ENCODE data around the gene HCK.

Gene HCK

DNA sequence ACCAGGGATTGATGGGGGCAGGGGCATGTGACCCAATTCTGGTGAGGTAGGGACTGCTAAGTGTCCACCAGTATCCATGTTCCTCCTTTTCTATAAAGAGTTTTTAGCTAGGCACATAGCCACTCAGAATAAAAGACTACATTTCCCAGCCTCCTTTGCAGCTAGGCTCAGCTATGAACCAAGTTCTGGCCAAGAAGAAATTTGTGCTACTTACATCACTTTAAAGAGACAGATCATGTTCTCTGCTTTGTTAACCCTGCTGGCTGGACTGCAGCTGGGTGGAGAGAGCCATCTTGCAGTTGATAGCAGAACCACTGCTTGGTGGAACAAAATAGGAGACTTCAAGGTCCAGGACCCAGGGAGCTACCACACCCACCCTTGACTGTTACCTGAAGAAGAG, 47.1 kb upstream of the HCK start:
- H3K4me3 ChIP-seq (ENCODE audit: low read depth, low read length): no peak overlapping the region
- ChIA-PET CTCF (interaction anchor here (0.7 to 0.9 kb wide), 2 partner anchors 13 to 14 kb away, joined by 3 read pairs; no protein-coding TSS in a partner anchor), POLR2A (no interaction called here)
- peaks cover 8% of the 10 kb centered on the region for H3K4me1 ChIP-seq (ENCODE audit: control insufficient read depth, insufficient read depth, low read length)
- H3K9me3 ChIP-seq (ENCODE audit: control insufficient read depth, insufficient read depth, low read depth, low read length): no peaks in the 10 kb centered on the region
- no peaks in the 10 kb centered on the region for H3K36me3 ChIP-seq (ENCODE audit: control insufficient read depth in 2 of 2, insufficient read depth in 1 of 2, low read length in 2 of 2)
- H3K27ac ChIP-seq (ENCODE audit: extremely low read depth, low read depth, low read length): no peak overlapping the region
- TF ChIP-seq ZNF391 (tag by site-specific recombination; IDR thresholded peaks at IDR 0.05; ENCODE audit: borderline replicate concordance, low read depth): no peak
- TF ChIP-seq ZNF76 (tag by site-specific recombination; IDR thresholded peaks at IDR 0.05; ENCODE audit: borderline replicate concordance, low read depth): peak; percentile 15; the same call in 1 of the 2 replicates
- peak; percentile 83 for TF ChIP-seq ZBTB17 (tag by site-specific recombination; IDR thresholded peaks at IDR 0.05)
- TF ChIP-seq ZNF549 (tag by site-specific recombination; IDR thresholded peaks at IDR 0.05): no peak
- no peak for TF ChIP-seq WT1 (tag by site-specific recombination; IDR thresholded peaks at IDR 0.05)

DNA sequence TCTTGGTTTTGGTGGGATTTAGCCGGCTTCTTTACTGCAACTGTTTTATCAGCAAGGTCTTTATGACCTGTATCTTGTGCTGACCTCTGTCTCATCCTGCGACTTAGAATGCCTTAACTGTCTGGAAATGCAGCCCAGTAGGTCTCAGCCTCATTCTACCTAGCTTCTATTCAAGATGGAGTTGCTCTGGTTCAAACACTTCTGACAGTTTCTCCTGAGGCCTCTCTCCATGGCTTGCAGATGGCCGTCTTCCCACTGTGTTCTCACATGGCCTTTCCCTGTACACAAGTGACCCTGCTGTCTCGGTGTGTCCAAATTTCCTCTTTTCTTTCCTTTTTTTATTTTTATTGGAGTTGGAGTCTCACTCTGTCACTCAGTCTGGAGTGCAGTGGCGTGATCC, 46.0 kb upstream of the HCK start:
- Histone ChIP-seq H3K4me3 (ENCODE audit: low read depth, low read length) (no peak overlapping the region), H3K27ac (ENCODE audit: extremely low read depth, low read depth, low read length) (no peak overlapping the region), H3K4me1 (ENCODE audit: control insufficient read depth, insufficient read depth, low read length) (peaks cover 8% of the 10 kb centered on the region), H3K36me3 (ENCODE audit: control insufficient read depth in 2 of 2, insufficient read depth in 1 of 2, low read length in 2 of 2) (no peaks in the 10 kb centered on the region), H3K9me3 (ENCODE audit: control insufficient read depth, insufficient read depth, low read depth, low read length) (no peaks in the 10 kb centered on the region)
- ChIA-PET POLR2A (no interaction called here), CTCF (interaction anchor here (0.9 to 1.0 kb wide), 2 partner anchors 15 to 49 kb away, joined by 3 read pairs; no protein-coding TSS in a partner anchor)
- no peak for TF ChIP-seq ZNF433 (tag by site-specific recombination; IDR thresholded peaks at IDR 0.05; ENCODE audit: low read depth)
- no peak for TF ChIP-seq ZNF266 (tag by site-specific recombination; IDR thresholded peaks at IDR 0.05; ENCODE audit: low read depth)
- TF ChIP-seq, protein P1, sequence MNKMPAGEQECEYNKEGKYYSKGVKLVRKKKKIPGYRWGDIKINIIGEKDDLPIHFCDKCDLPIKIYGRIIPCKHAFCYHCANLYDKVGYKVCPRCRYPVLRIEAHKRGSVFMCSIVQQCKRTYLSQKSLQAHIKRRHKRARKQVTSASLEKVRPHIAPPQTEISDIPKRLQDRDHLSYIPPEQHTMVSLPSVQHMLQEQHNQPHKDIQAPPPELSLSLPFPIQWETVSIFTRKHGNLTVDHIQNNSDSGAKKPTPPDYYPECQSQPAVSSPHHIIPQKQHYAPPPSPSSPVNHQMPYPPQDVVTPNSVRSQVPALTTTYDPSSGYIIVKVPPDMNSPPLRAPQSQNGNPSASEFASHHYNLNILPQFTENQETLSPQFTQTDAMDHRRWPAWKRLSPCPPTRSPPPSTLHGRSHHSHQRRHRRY (tag by site-specific recombination; IDR thresholded peaks at IDR 0.05): no peak
- no peak for TF ChIP-seq ZNF214 (tag by site-specific recombination; IDR thresholded peaks at IDR 0.05; ENCODE audit: borderline replicate concordance)
- no peak for TF ChIP-seq ZNF423 (tag by site-specific recombination; IDR thresholded peaks at IDR 0.05)
- TF ChIP-seq ZNF843 (tag by site-specific recombination; IDR thresholded peaks at IDR 0.05): no peak
- no peak for TF ChIP-seq TCF7L2 (IDR thresholded peaks at IDR 0.05; ENCODE audit: borderline replicate concordance, low read depth, low read length)
- TF ChIP-seq, protein P2, sequence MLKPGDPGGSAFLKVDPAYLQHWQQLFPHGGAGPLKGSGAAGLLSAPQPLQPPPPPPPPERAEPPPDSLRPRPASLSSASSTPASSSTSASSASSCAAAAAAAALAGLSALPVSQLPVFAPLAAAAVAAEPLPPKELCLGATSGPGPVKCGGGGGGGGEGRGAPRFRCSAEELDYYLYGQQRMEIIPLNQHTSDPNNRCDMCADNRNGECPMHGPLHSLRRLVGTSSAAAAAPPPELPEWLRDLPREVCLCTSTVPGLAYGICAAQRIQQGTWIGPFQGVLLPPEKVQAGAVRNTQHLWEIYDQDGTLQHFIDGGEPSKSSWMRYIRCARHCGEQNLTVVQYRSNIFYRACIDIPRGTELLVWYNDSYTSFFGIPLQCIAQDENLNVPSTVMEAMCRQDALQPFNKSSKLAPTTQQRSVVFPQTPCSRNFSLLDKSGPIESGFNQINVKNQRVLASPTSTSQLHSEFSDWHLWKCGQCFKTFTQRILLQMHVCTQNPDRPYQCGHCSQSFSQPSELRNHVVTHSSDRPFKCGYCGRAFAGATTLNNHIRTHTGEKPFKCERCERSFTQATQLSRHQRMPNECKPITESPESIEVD (tag by site-specific recombination; IDR thresholded peaks at IDR 0.05): no peak
- no peak for TF ChIP-seq ZNF174 (tag by site-specific recombination; IDR thresholded peaks at IDR 0.05)
- TF ChIP-seq ZNF140 (tag by site-specific recombination; IDR thresholded peaks at IDR 0.05): no peak
- TF ChIP-seq ZNF157 (tag by site-specific recombination; IDR thresholded peaks at IDR 0.05): no peak
- no peak for TF ChIP-seq ZNF837 (tag by site-specific recombination; IDR thresholded peaks at IDR 0.05)
- TF ChIP-seq ZEB2 (tag by site-specific recombination; IDR thresholded peaks at IDR 0.05): no peak
- no peak for TF ChIP-seq ZNF585B (tag by site-specific recombination; IDR thresholded peaks at IDR 0.05)
- TF ChIP-seq ZNF555 (tag by site-specific recombination; conservative IDR thresholded peaks at IDR 0.05): no peak
- no peak for TF ChIP-seq ZNF600 (tag by site-specific recombination; IDR thresholded peaks at IDR 0.05)

Measured in HEK293 (cell line).